ENCODE results near the gene KRT34. TPM values are rescaled to one million over a fixed set of nuclear protein-coding genes. Genes with fewer than 3 reads are reported as not detected.
A peak's percentile ranks its signal among the peaks of the same experiment; 100 is the strongest.

The KRT34 gene
- total RNA-seq, 1 donor, result 0.45 TPM

DNA sequence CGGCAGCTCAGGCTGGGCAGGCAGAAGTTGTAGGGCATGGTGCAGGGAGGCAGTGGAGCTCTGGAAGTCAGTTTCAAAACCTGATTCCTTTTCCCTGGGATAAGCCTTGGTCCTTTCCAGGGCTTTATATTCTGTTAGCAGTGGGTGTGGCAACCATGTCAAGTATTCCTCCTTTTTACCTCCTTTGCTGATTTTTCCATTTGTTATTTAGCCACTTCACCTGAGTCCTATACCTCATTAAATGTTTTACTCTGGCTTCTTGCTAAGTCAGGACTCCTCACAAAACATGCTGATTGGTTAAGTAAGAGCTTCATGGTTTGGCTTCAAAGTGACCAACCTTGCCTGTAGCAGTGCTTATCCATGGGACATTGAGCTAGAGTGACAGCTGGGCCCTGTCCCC is 12.4 kb downstream of the KRT34 start, which contains the start of gene KRT33B:
KRT33B (minus strand) TSS at position 101 of the 400 bp plus-strand sequence; CDS start at position 38, 63 bp downstream.
- TF ChIP-seq, protein P1, sequence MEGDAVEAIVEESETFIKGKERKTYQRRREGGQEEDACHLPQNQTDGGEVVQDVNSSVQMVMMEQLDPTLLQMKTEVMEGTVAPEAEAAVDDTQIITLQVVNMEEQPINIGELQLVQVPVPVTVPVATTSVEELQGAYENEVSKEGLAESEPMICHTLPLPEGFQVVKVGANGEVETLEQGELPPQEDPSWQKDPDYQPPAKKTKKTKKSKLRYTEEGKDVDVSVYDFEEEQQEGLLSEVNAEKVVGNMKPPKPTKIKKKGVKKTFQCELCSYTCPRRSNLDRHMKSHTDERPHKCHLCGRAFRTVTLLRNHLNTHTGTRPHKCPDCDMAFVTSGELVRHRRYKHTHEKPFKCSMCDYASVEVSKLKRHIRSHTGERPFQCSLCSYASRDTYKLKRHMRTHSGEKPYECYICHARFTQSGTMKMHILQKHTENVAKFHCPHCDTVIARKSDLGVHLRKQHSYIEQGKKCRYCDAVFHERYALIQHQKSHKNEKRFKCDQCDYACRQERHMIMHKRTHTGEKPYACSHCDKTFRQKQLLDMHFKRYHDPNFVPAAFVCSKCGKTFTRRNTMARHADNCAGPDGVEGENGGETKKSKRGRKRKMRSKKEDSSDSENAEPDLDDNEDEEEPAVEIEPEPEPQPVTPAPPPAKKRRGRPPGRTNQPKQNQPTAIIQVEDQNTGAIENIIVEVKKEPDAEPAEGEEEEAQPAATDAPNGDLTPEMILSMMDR (IDR thresholded peaks at IDR 0.05; ENCODE audit: insufficient read depth, low read length), result no peak
- no peak within 1 kb of the TSS for H3K4me3 ChIP-seq (ENCODE audit: low read depth, low read length)
- DNase-seq (ENCODE audit: low read depth), result no peak

DNA sequence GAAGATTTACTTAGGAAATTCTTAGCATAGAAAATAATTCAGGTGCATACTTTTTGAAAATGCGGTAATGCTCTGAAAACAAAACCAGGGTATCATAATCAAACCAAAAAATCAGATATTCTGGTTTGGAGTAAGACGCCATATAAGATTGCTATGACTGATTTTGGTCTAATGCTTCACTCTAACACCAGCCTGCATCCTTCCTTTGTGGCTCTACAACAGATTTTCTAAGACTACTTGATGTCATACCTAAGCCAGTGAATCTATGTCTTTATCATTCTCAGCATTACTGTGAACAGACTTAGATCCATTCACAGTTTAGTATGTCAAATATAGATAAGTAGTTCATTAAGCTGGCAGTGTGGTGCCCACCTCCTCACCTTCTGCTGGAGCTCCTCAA is 13.1 kb downstream of the KRT34 start:
- TF ChIP-seq, protein P1 (IDR thresholded peaks at IDR 0.05; ENCODE audit: insufficient read depth, low read length), result no peak
- H3K4me3 ChIP-seq (ENCODE audit: low read depth, low read length), result no peak overlapping the region
- no peak for DNase-seq (ENCODE audit: low read depth)

DNA sequence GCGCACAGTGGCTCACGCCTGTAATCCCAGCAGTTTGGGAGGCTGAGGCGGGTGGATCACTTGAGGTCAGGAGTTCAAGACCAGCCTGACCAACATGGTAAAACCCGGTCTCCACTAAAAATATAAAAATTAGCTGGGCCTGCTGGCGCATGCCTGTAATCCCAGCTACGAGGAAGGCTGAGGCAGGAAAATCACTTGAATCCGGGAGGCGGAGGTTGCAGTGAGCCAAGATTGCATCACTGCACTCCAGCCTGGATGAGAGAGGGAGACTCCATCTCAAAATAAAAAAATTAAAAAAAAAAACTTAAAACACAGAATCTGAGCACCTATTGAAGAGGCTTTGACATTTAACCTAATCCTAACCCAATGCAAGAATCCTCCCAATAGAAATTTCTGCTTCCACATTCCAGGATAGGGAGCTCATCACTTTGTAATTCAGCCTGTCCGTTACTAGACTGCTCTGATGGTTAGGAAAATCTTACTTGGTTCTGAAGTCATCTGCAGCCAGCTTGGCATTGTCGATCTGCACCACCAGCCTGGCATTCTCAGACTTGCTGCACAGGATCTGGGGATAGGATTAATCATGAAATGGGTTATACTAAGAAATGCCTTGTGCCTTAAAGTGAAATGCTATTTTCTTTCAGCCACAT is 14.6 kb downstream of the KRT34 start:
- TF ChIP-seq, protein P1 (IDR thresholded peaks at IDR 0.05; ENCODE audit: insufficient read depth, low read length), result no peak
- no peak overlapping the region for H3K4me3 ChIP-seq (ENCODE audit: low read depth, low read length)
- peak; percentile 52 for DNase-seq (ENCODE audit: low read depth)

DNA sequence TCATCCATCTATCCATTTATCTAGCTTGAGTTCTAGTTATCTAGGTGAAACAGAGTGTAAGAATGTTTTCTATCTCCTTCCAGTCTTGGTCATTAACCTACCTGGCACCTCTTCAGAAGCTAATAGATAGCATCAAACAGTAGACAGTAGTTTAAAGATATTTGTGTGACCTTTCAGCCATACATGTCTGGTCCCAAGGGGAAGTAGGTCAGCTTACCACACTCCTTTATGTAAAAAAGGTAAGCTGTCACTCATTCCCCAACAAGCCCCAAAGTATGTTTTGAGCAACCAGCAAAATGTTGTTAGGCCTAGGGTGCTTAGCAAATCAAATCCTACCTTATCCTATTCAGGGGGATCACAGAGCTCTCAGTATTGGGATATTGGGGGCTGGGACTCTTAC is 16.0 kb downstream of the KRT34 start:
- no peak overlapping the region for H3K4me3 ChIP-seq (ENCODE audit: low read depth, low read length)
- TF ChIP-seq, protein P1 (IDR thresholded peaks at IDR 0.05; ENCODE audit: insufficient read depth, low read length), result no peak
- DNase-seq (ENCODE audit: low read depth), result no peak

DNA sequence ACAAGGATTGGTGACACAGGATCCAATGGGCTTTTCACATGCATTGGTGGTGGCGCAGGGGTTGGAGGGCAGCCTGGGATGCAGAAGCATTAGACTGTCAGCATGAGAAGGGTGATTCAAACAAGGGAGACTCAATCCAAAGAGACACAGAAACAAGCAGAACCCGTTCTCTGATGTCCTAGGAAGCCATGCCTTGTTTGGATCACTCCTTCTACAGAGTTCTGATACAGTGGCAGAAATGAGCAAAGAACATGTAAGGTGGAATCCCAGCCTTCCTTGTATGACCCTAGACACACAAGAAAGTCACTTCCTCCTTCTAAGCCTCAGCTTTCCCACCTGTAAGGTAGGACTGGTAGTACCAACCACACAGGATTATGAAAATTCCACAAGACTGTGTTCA is 18.2 kb downstream of the KRT34 start:
- H3K4me3 ChIP-seq (ENCODE audit: low read depth, low read length), result no peak overlapping the region
- DNase-seq (ENCODE audit: low read depth), result no peak
- TF ChIP-seq, protein P1 (IDR thresholded peaks at IDR 0.05; ENCODE audit: insufficient read depth, low read length), result no peak

DNA sequence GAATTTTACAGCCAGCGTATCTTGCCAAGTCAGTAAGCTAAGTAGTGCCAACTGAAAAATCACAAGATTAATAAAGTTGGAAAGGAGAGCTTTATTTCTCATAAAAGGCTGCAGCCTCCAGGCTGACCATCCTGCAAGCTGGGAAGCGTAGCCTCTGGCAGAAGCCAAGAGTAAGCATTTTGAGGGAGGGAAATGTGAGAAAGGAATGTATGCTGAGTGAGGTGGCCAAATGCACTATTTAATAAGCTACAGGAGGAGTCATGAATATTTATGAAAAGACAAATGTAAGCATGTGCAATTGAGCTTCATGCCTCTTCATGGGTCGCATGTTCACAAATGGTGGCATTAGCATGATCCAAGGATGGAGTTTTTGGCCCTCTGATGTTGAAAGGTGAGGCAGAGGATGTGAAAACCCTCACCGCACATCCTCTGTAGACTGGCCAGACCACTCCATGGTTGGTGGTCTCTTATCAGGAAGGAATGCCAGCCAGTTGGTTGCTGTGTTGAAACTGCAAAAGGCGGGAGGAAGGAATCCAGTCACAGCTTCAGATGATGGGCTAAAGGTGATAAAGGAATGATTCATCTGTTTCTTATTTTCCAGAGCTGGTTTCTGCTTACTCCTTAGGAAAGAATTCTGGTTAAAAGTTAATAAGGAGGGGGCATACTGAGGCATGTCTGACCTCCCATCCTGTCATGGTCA is 21.7 kb downstream of the KRT34 start:
- peak; percentile 57 for DNase-seq (ENCODE audit: low read depth)
- no peak overlapping the region for H3K4me3 ChIP-seq (ENCODE audit: low read depth, low read length)
- TF ChIP-seq, protein P1 (IDR thresholded peaks at IDR 0.05; ENCODE audit: insufficient read depth, low read length), result no peak
